ENCODE measurements around the gene SPRYD4. TPM values are rescaled to one million over a fixed set of nuclear protein-coding genes. Genes with fewer than 3 reads are reported as not detected.

Gene SPRYD4
- polyA plus RNA-seq, 1 experiment: 2.4 TPM

DNA sequence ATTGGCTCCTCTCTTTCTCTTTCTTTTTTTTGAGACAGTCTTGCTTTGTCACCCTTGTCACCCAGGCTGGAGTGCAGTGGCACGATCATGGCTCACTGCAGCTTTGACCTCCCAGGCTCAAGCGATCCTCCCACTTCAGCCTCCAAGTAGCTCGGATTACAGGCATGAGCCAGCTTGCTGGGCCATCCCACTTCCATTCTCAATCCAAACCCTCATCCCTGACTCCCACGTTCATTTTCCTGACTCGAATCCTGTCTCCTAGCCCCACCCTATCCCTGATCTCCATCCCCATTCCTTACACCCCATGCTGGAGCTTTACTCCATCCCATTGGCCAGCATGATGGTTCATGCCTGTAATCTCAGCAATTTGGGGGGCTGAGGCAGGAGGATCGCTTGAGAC lies 7.8 kb downstream of the SPRYD4 start:
- no peaks in the 10 kb centered on the region for H3K27me3 ChIP-seq (ENCODE audit: control insufficient read depth, insufficient read depth, low read length)
- TF ChIP-seq, protein P1, sequence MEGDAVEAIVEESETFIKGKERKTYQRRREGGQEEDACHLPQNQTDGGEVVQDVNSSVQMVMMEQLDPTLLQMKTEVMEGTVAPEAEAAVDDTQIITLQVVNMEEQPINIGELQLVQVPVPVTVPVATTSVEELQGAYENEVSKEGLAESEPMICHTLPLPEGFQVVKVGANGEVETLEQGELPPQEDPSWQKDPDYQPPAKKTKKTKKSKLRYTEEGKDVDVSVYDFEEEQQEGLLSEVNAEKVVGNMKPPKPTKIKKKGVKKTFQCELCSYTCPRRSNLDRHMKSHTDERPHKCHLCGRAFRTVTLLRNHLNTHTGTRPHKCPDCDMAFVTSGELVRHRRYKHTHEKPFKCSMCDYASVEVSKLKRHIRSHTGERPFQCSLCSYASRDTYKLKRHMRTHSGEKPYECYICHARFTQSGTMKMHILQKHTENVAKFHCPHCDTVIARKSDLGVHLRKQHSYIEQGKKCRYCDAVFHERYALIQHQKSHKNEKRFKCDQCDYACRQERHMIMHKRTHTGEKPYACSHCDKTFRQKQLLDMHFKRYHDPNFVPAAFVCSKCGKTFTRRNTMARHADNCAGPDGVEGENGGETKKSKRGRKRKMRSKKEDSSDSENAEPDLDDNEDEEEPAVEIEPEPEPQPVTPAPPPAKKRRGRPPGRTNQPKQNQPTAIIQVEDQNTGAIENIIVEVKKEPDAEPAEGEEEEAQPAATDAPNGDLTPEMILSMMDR (IDR thresholded peaks at IDR 0.05; ENCODE audit: insufficient read depth, low read depth, low read length): no peak
- ChIA-PET POLR2A (no interaction called here), CTCF (no interaction called here)
- no peak for DNase-seq (ENCODE audit: low read depth)
- no peak overlapping the region for H3K4me3 ChIP-seq (ENCODE audit: low read depth, low read length)
- H3K36me3 ChIP-seq (ENCODE audit: control insufficient read depth, insufficient read depth, low read length): peaks cover 1% of the 10 kb centered on the region; the same call in 1 of the 2 replicates

DNA sequence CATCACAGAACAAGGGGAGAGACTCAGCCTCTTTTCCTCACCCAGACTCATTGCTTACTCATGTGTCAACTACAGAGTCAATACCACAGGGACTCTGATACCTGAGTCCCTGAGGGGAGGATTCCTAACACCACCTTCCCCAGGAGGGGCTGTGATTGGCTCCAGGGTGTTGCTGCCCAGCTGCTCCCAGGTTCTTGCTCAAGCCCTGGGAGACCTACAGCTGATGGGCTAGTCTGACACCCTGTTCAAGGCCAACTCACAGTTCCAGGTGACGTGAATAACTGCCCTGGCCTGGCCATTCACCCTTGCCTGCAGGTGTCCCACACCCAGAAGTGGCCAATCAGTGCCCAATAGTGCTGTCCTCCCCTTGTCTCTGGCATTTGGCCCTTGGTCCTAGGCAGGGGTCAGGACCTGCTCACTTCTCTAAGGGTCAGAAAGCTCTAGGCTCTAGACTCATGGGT lies 8.6 kb downstream of the SPRYD4 start:
- ChIA-PET POLR2A (no interaction called here), CTCF (interaction anchor here (0.6 to 1.3 kb wide), 3 partner anchors 12 to 118 kb away, joined by 3 to 4 read pairs (median 3); no protein-coding TSS in a partner anchor)
- DNase-seq (ENCODE audit: low read depth): no peak
- H3K36me3 ChIP-seq (ENCODE audit: control insufficient read depth, insufficient read depth, low read length): peaks cover 1% of the 10 kb centered on the region; the same call in 1 of the 2 replicates
- no peak overlapping the region for H3K4me3 ChIP-seq (ENCODE audit: low read depth, low read length)
- TF ChIP-seq, protein P1 (IDR thresholded peaks at IDR 0.05; ENCODE audit: insufficient read depth, low read depth, low read length): no peak
- no peaks in the 10 kb centered on the region for H3K27me3 ChIP-seq (ENCODE audit: control insufficient read depth, insufficient read depth, low read length)

DNA sequence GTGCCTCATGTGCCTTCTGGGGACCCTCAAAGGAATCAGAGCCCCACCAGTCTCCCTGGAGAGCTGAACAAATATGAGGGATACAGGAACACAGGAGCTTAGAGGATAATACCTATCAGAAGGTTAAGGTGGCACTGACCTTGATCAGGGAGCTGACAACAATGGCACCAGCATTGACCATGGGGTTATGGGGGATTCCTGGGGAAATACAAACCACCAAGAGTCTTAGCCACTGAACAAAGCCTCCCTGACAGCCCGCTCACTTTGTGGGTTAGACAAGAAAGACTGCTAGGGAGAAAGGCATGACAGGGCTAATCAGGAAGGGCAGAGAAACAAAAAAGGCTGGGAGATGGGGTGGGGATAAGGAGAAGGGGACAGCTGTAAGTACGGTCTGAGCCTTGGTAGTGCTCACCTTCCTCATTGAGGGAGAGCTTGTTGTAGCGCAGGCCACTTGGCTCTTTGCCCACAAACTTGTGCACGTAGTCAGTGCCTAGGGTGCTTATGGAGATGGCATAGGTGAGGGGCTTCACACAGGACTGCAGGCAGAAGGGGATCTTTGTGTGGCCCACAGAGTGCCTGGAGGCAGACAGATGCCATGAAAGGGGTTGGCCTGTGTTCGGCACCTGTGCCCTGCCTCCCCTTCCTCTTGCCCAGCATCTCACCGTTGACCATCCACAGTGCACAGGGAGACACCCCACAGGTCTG lies 9.3 kb downstream of the SPRYD4 start:
- H3K36me3 ChIP-seq (ENCODE audit: control insufficient read depth, insufficient read depth, low read length): peaks cover 1% of the 10 kb centered on the region; the same call in 1 of the 2 replicates
- ChIA-PET POLR2A (no interaction called here), CTCF (interaction anchor here (1.1 to 1.3 kb wide), 2 partner anchors 13 to 100 kb away, joined by 3 to 4 read pairs; no protein-coding TSS in a partner anchor)
- TF ChIP-seq, protein P1 (IDR thresholded peaks at IDR 0.05; ENCODE audit: insufficient read depth, low read depth, low read length): no peak
- no peak for DNase-seq (ENCODE audit: low read depth)
- H3K27me3 ChIP-seq (ENCODE audit: control insufficient read depth, insufficient read depth, low read length): no peaks in the 10 kb centered on the region
- no peak overlapping the region for H3K4me3 ChIP-seq (ENCODE audit: low read depth, low read length)

DNA sequence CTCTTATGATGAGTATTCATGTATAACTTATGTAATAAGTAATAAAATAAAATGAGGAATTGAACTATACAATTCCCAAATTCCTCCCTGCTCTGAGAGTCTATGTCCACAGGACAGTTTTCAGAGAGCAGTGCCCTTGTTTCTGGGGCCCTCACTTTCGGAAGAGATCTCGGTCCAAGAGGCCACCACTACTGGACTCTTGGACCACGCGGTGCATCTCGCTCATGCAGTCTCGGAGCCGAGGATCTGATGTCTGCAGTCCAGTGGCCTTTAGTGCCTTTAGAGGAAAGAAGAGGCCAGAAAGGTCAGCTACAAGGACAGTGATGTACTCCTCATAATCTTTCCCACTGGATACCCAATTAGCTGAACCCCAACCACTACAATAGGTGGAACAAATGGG lies 11.2 kb downstream of the SPRYD4 start:
- DNase-seq (ENCODE audit: low read depth): no peak
- TF ChIP-seq, protein P1 (IDR thresholded peaks at IDR 0.05; ENCODE audit: insufficient read depth, low read depth, low read length): no peak
- ChIA-PET CTCF (interaction anchor here (1.2 kb wide), 1 partner anchor 15 kb away, joined by 4 read pairs; no protein-coding TSS in a partner anchor), POLR2A (interaction anchor here (0.6 kb wide), 1 partner anchor 177 kb away, joined by 6 read pairs; no protein-coding TSS in a partner anchor)
- Histone ChIP-seq H3K27me3 (ENCODE audit: control insufficient read depth, insufficient read depth, low read length) (no peaks in the 10 kb centered on the region), H3K4me3 (ENCODE audit: low read depth, low read length) (no peak overlapping the region), H3K36me3 (ENCODE audit: control insufficient read depth, insufficient read depth, low read length) (no peaks in the 10 kb centered on the region)

DNA sequence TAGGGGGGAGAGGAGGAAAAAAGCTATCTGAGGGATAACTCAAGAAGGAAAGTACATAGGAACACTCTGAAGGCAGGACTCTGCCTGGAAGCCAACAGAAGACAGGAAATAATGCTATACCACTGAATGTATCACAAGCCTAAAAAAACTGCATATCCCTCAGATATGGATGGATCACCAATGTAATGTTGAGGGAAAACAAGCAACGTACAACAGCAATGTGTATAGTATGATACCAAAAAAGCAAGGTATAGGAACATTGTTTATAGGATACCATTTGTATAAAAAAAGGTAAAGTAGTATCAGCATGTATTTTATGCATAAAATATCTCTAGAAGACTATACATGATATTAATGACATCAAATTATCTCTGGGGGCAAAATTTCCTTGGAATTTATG lies 16.2 kb downstream of the SPRYD4 start:
- Histone ChIP-seq H3K4me3 (ENCODE audit: low read depth, low read length) (no peak overlapping the region), H3K36me3 (ENCODE audit: control insufficient read depth, insufficient read depth, low read length) (no peaks in the 10 kb centered on the region), H3K27me3 (ENCODE audit: control insufficient read depth, insufficient read depth, low read length) (no peaks in the 10 kb centered on the region)
- POLR2A ChIA-PET: no interaction called here
- TF ChIP-seq, protein P1 (IDR thresholded peaks at IDR 0.05; ENCODE audit: insufficient read depth, low read depth, low read length): no peak
- DNase-seq (ENCODE audit: low read depth): no peak
- CTCF ChIA-PET: interaction anchor here (0.6 to 1.1 kb wide), 2 partner anchors 112 to 511 kb away, joined by 3 to 4 read pairs; no protein-coding TSS in a partner anchor
